GM23338 (cell line): Measurements from ENCODE around the gene AMPH. TPM values are rescaled to one million over a fixed set of nuclear protein-coding genes. Genes with fewer than 3 reads are reported as not detected.
A peak's percentile ranks its signal among the peaks of the same experiment; 100 is the strongest.
"Not testable (repeated sequence)": the region's sequence is repeated elsewhere in the genome, so short reads cannot be mapped to it uniquely, and the experiment has no call there.

ENCODE experiments used
- ATAC-seq: fragments of 200-7000 bp; cut with Tn5 transposase; 3 replicates; pipeline ENCODE4 v1.9.1; 2020
- DNase-seq: peaks from one replicate; pipeline ENCODE4 v3.0.0-alpha.2; 2015; ENCODE audit warnings: low spot score
- H2AFZ ChIP-seq: fragments of 200-600 bp; sonication (generic); 2 replicates; pipeline ENCODE4 v1.8.0; 2016; ENCODE audit warnings: antibody characterized with exemption, mild to moderate bottlenecking, moderate library complexity
- H3F3A ChIP-seq: fragments of 200-600 bp; sonication (generic); replicated peaks from 2 replicates; pipeline ENCODE4 v1.8.0; 2017; ENCODE audit warnings: antibody characterized with exemption, mixed run types, low read depth
- H3K27ac ChIP-seq: fragments of 200-600 bp; sonication (generic); 2 replicates; pipeline ENCODE4 v1.6.1; 2016; ENCODE audit warnings: low read depth
- H3K27me3 ChIP-seq: fragments of 200-600 bp; sonication (generic); 2 replicates; pipeline ENCODE4 v1.8.0; 2016; ENCODE audit warnings: mild to moderate bottlenecking, mixed run types, moderate library complexity; ENCODE audit not compliant: insufficient read depth
- H3K36me3 ChIP-seq: fragments of 200-600 bp; sonication (generic); 2 replicates; pipeline ENCODE4 v1.8.0; 2016; ENCODE audit warnings: mild to moderate bottlenecking; ENCODE audit not compliant: insufficient read depth
- H3K4me1 ChIP-seq: fragments of 200-600 bp; sonication (generic); 2 replicates; pipeline ENCODE4 v1.8.0; 2016; ENCODE audit warnings: mild to moderate bottlenecking, moderate library complexity; ENCODE audit not compliant: insufficient read depth
- H3K4me2 ChIP-seq: fragments of 200-600 bp; sonication (generic); 2 replicates; pipeline ENCODE4 v1.7.1; 2017; ENCODE audit warnings: mixed run types
- H3K4me3 ChIP-seq: fragments of 200-600 bp; sonication (generic); 2 replicates; pipeline ENCODE4 v1.6.1; 2016; ENCODE audit warnings: mixed run types
- H3K79me2 ChIP-seq: fragments of 200-600 bp; sonication (generic); replicated peaks from 2 replicates; pipeline ENCODE4 v1.8.0; 2017; ENCODE audit warnings: mild to moderate bottlenecking; ENCODE audit not compliant: insufficient read depth
- H3K9me2 ChIP-seq: fragments of 200-600 bp; sonication (generic); 2 replicates; pipeline ENCODE4 v1.8.0; 2017; ENCODE audit not compliant: insufficient read depth
- H4K20me1 ChIP-seq: fragments of 200-600 bp; sonication (generic); replicated peaks from 2 replicates; pipeline ENCODE4 v1.8.0; 2017; ENCODE audit warnings: mild to moderate bottlenecking; ENCODE audit not compliant: insufficient read depth
- H3K27ac Mint-ChIP-seq: 2 replicates; pipeline ENCODE4 v1.8.0; 2020; ENCODE audit warnings: inconsistent platforms, mild to moderate bottlenecking, moderate library complexity, mixed read lengths
- H3K27me3 Mint-ChIP-seq: 3 replicates; pipeline ENCODE4 v1.8.0; 2022; ENCODE audit warnings: low read depth, mild to moderate bottlenecking, moderate library complexity, mixed read lengths, inconsistent platforms; ENCODE audit not compliant: insufficient read depth, poor library complexity
- H3K36me3 Mint-ChIP-seq: 3 replicates; pipeline ENCODE4 v1.8.0; 2021; ENCODE audit warnings: low read depth, mild to moderate bottlenecking, inconsistent platforms, moderate library complexity, mixed read lengths
- H3K4me1 Mint-ChIP-seq: 3 replicates; pipeline ENCODE4 v1.8.0; 2020; ENCODE audit warnings: mild to moderate bottlenecking, inconsistent platforms, mixed read lengths
- H3K4me3 Mint-ChIP-seq: 3 replicates; pipeline ENCODE4 v1.8.0; 2021; ENCODE audit warnings: moderate library complexity, mild to moderate bottlenecking, inconsistent platforms, mixed read lengths
- H3K9me3 Mint-ChIP-seq: 3 replicates; pipeline ENCODE4 v1.8.0; 2020; ENCODE audit warnings: moderate library complexity, mild to moderate bottlenecking, inconsistent platforms, mixed read lengths
- STAT1 ChIP-seq: IDR thresholded peaks from one replicate; pipeline ENCODE4 v1.6.1; 2016; ENCODE audit warnings: antibody characterized with exemption; ENCODE audit not compliant: unreplicated experiment
- polyA plus RNA-seq: library from polyadenylated mRNA; unstranded; fragments of >200 nt; fragmentation: Nextera tagmentation; extraction: Ambion mirVana; gene quantifications from 2 replicates; pipeline ENCODE4 v1.2.1, GENCODE V29; 2016
- total RNA-seq: library from RNA; depleted of rRNA; stranded (reverse); fragments of >200 nt; shearing (Covaris generic); gene quantifications from 2 replicates; pipeline ENCODE4 v1.2.3, GENCODE V29; 2014
- TF ChIP-seq, protein P1 (sequence below), 2 experiments: fragments of 200-600 bp in 1 of 2; sonication (generic) in 1 of 2; conservative IDR thresholded peaks; 2 replicates each; pipeline versions ENCODE4 v1.5.1 to v1.6.1; 2016 to 2017; ENCODE audit warnings: antibody characterized with exemption in 2 of 2, low read depth in 2 of 2, mild to moderate bottlenecking in 2 of 2, moderate library complexity in 1 of 2
- TF ChIP-seq, protein P2 (sequence below): IDR thresholded peaks from one replicate; pipeline ENCODE4 v1.6.1; 2018; ENCODE audit warnings: antibody characterized with exemption; ENCODE audit not compliant: unreplicated experiment

AMPH gene
- total and polyA plus RNA-seq, 2 experiments from 2014 or later = 4.8 to 10.2 TPM

DNA sequence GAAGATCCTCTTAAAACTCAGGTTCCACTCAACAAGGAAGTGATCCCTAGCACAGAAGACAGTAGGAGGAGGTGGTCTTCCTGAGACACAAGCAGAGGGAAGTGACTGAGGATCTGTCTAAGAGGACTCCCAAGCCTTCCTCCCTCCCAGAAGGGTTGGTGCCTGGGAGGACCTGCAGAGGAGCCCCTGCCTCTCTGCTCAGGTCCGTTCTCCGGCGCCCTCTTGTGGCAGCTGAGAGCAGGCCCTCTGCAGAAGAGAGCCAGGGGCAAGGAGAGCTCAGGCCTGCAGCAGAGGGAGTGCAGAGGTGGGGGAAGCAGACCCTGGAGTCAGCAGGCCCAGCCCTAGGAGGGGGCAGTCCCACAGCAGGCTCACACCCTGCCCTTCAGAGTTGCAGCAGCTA, 267.8 kb downstream of the AMPH start:
- DNase-seq (peak; percentile 73), ATAC-seq (peak; percentile 77)
- not testable (repeated sequence) for H3K4me3 ChIP-seq, H3F3A ChIP-seq, H3K9me3 Mint-ChIP-seq, H3K27me3 Mint-ChIP-seq, H3K4me2 ChIP-seq, H3K36me3 ChIP-seq, H3K27me3 ChIP-seq, H3K27ac ChIP-seq, H3K4me3 Mint-ChIP-seq, H4K20me1 ChIP-seq, H3K27ac Mint-ChIP-seq, H3K4me1 ChIP-seq, H3K36me3 Mint-ChIP-seq, H3K79me2 ChIP-seq, H2AFZ ChIP-seq, H3K9me2 ChIP-seq
- H3K4me1 Mint-ChIP-seq = peaks cover 13% of the 10 kb centered on the region
- TF ChIP-seq, protein P1, sequence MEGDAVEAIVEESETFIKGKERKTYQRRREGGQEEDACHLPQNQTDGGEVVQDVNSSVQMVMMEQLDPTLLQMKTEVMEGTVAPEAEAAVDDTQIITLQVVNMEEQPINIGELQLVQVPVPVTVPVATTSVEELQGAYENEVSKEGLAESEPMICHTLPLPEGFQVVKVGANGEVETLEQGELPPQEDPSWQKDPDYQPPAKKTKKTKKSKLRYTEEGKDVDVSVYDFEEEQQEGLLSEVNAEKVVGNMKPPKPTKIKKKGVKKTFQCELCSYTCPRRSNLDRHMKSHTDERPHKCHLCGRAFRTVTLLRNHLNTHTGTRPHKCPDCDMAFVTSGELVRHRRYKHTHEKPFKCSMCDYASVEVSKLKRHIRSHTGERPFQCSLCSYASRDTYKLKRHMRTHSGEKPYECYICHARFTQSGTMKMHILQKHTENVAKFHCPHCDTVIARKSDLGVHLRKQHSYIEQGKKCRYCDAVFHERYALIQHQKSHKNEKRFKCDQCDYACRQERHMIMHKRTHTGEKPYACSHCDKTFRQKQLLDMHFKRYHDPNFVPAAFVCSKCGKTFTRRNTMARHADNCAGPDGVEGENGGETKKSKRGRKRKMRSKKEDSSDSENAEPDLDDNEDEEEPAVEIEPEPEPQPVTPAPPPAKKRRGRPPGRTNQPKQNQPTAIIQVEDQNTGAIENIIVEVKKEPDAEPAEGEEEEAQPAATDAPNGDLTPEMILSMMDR (conservative IDR thresholded peaks at IDR 0.05; ENCODE audit: low read depth in 2 of 2) = peak; percentile 54 to 78

DNA sequence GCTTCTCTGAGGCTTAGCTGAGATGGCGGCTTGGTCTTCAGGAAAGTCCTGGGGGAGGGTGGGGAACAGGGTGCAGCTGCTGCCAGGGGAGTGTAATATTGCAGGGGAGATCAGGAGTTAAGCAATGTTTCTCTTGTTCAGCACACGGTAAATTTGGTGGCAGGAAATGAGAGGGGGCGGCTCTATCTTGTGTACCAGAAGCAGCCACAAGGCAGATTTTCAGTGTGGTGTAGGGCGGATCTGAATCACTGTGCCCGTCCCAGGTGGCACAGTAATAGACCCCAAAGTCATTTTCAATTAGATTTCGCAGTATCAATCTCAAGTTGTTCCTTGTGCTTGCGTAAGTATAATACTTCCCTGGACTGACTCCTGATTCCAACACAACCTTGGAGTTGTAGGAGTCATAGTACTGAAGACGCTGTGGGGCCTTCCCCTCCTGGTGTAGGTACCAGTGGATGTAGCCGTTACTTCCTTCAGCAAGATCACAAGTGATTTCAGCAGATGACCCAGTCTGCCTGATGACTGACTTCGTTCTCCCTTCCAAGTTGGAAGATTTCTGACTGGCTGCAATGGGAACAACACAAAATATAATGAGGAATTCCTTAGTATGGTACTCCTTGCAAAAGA, 268.4 kb downstream of the AMPH start:
- not testable (repeated sequence) for H3K27ac ChIP-seq, H3K27me3 Mint-ChIP-seq, H3K27me3 ChIP-seq, H3K4me3 ChIP-seq, H3K27ac Mint-ChIP-seq, H3K79me2 ChIP-seq, H3K4me1 ChIP-seq, H3F3A ChIP-seq, H2AFZ ChIP-seq, DNase-seq, H3K4me3 Mint-ChIP-seq, H3K36me3 Mint-ChIP-seq, ATAC-seq, H4K20me1 ChIP-seq, H3K9me2 ChIP-seq, H3K4me2 ChIP-seq, H3K36me3 ChIP-seq, H3K9me3 Mint-ChIP-seq
- peaks cover 13% of the 10 kb centered on the region for H3K4me1 Mint-ChIP-seq

DNA sequence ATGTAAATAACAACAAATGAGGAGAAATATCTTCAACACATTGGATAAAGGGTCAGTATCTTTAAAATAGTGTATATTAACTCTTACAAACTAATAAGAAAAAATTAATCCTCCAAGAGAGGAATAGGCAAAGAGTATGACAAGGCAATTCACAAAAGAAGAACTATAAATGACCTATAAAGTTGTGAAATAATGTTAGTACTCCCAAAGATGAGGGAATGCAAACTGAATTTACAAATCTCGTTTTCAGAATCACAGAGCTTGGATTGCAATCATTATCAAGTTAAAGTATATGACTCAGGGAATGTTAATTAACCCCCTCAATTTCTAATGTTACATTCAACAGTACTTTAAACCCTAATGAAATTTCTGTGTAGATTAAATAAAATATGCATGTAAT, 270.4 kb downstream of the AMPH start:
- Histone ChIP-seq H3K79me2 (no peaks in the 10 kb centered on the region), H3K27me3 (no peaks in the 10 kb centered on the region), H3K36me3 (no peaks in the 10 kb centered on the region), H3K4me2 (no peak overlapping the region), H3K9me2 (no peaks in the 10 kb centered on the region), H2AFZ (no peak overlapping the region), H3F3A (no peaks in the 10 kb centered on the region), H3K27ac (no peak overlapping the region), H3K4me1 (no peaks in the 10 kb centered on the region), H3K4me3 (no peak overlapping the region), H4K20me1 (no peaks in the 10 kb centered on the region)
- DNase-seq (no peak), ATAC-seq (no peak)
- Mint-ChIP-seq H3K27me3 (peaks cover 6% of the 10 kb centered on the region), H3K4me1 (peaks cover 12% of the 10 kb centered on the region), H3K9me3 (no peaks in the 10 kb centered on the region), H3K36me3 (no peaks in the 10 kb centered on the region; the same call in 2 of the 3 replicates), H3K4me3 (no peak overlapping the region), H3K27ac (no peak overlapping the region)
- TF ChIP-seq, protein P2, sequence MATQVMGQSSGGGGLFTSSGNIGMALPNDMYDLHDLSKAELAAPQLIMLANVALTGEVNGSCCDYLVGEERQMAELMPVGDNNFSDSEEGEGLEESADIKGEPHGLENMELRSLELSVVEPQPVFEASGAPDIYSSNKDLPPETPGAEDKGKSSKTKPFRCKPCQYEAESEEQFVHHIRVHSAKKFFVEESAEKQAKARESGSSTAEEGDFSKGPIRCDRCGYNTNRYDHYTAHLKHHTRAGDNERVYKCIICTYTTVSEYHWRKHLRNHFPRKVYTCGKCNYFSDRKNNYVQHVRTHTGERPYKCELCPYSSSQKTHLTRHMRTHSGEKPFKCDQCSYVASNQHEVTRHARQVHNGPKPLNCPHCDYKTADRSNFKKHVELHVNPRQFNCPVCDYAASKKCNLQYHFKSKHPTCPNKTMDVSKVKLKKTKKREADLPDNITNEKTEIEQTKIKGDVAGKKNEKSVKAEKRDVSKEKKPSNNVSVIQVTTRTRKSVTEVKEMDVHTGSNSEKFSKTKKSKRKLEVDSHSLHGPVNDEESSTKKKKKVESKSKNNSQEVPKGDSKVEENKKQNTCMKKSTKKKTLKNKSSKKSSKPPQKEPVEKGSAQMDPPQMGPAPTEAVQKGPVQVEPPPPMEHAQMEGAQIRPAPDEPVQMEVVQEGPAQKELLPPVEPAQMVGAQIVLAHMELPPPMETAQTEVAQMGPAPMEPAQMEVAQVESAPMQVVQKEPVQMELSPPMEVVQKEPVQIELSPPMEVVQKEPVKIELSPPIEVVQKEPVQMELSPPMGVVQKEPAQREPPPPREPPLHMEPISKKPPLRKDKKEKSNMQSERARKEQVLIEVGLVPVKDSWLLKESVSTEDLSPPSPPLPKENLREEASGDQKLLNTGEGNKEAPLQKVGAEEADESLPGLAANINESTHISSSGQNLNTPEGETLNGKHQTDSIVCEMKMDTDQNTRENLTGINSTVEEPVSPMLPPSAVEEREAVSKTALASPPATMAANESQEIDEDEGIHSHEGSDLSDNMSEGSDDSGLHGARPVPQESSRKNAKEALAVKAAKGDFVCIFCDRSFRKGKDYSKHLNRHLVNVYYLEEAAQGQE = no peak
- TF ChIP-seq, protein P1 (conservative IDR thresholded peaks at IDR 0.05; ENCODE audit: low read depth in 2 of 2) = no peak
- no peak for TF ChIP-seq STAT1
